Vagina (tissue), 2 donors: ENCODE data around the gene SERINC3. TPM values are rescaled to one million over a fixed set of nuclear protein-coding genes. Genes with fewer than 3 reads are reported as not detected.

Source experiments
- DNase-seq, 2 donors: peaks; one replicate each; pipeline ENCODE4 v3.0.0-alpha.2; 2017; ENCODE audit errors: extremely low spot score in 2 of 2
- H3K27ac ChIP-seq: fragments of 200-600 bp; sonication (generic); one replicate; pipeline ENCODE4 v1.5.1; 2019
- H3K27me3 ChIP-seq: fragments of 200-600 bp; sonication (generic); one replicate; pipeline ENCODE4 v1.5.1; 2019
- H3K36me3 ChIP-seq, 2 donors: fragments of 200-600 bp; sonication (generic); one replicate each; pipeline ENCODE4 v1.5.1; 2017 to 2019
- H3K4me1 ChIP-seq: fragments of 200-600 bp; sonication (generic); one replicate; pipeline ENCODE4 v1.5.1; 2019
- H3K4me3 ChIP-seq, 2 donors: fragments of 200-600 bp; sonication (generic); 1 replicate in 1 of 2; 2 replicates in 1 of 2; pipeline ENCODE4 v1.5.1; 2016 to 2019
- H3K9me3 ChIP-seq: fragments of 200-600 bp; sonication (generic); one replicate; pipeline ENCODE4 v1.5.1; 2019
- CTCF ChIP-seq, 3 experiments: fragments of 450-650 bp in 2 of 3; fragments of 200-600 bp in 1 of 3; sonication (generic) in 1 of 3; IDR thresholded peaks; one replicate each; pipeline ENCODE4 v1.5.1; 2017 to 2019; ENCODE audit warnings: antibody characterized with exemption in 3 of 3, mild to moderate bottlenecking in 2 of 3, moderate library complexity in 2 of 3
- POLR2A ChIP-seq, 2 donors: fragments of 450-650 bp; IDR thresholded peaks; one replicate each; pipeline ENCODE4 v1.6.1; 2017; ENCODE audit warnings: antibody characterized with exemption in 2 of 2, mild to moderate bottlenecking in 2 of 2, moderate library complexity in 2 of 2
- POLR2AphosphoS5 ChIP-seq, 2 donors: sonication (generic); formaldehyde crosslinking; IDR thresholded peaks; one replicate each; pipeline ENCODE4 v1.9.0; 2017; ENCODE audit warnings: antibody characterized with exemption in 2 of 2, mild to moderate bottlenecking in 2 of 2, low read depth in 1 of 2; ENCODE audit not compliant: insufficient read depth in 1 of 2
- intact Hi-C: fragments of 100-400 bp; cut with DNase I; formaldehyde crosslinking; loops from one replicate; pipeline ENCODE4 v1.15.1; 2023
- total RNA-seq: library from RNA; depleted of rRNA; stranded (reverse); fragments of >200 nt; gene quantifications from one replicate; pipeline ENCODE4 v1.2.3, GENCODE V29; 2016

The SERINC3 gene
- total RNA-seq = 77.3 TPM

DNA sequence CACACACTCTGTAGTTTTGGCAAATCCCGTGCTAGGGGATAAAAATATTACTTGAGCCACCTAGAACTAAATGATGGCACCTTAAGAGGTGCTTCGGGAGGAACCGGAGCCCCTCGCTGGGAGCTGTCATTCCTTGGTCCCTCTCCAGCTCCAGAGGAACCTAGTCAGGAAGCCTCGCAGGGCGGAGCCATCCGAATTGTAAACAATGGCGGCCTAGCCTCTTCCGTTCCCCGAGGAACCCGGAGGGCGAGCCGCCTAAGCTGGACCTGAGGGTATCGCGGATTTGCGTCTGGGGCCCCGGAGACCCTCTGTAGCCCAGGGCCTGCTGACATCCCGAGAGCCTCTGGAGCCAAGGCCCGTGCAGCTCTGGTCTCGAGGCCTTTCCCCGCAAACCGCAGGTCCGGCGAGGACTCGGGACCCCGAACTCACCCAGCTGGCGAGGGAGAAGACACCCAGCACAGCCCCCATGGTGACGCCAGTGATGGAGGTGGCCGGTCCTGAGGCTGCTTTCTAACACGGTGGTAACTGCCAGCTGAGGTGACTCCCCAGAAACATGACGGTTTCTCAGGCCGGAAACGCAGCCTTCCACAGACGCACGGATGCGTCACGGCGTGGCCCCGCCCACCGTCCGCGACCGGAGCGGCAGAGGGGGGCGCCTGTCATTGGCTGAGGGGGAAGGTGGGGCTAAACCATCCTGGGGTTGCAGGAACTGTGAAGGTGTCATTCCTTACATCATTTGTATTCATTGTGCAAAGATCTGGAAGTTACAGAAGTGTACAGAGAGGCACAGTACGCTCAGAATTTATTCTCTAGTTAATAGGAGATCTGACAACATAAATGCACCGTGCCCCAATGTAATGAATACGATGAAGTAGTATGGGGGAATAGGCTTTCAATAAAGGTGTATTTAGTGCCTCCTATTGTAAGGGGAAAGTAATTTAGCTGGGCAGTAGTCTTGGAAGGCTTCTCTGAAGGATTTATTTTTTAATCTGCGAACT is at the start of gene SERINC3:
Gene SERINC3 (minus strand): TSS at position 587 of the 998 bp plus-strand sequence. CDS start 119 bp downstream, at position 468.
- H3K4me1 ChIP-seq = peaks cover 51% of the 10 kb centered on the region
- intact Hi-C loops = no loop called here

DNA sequence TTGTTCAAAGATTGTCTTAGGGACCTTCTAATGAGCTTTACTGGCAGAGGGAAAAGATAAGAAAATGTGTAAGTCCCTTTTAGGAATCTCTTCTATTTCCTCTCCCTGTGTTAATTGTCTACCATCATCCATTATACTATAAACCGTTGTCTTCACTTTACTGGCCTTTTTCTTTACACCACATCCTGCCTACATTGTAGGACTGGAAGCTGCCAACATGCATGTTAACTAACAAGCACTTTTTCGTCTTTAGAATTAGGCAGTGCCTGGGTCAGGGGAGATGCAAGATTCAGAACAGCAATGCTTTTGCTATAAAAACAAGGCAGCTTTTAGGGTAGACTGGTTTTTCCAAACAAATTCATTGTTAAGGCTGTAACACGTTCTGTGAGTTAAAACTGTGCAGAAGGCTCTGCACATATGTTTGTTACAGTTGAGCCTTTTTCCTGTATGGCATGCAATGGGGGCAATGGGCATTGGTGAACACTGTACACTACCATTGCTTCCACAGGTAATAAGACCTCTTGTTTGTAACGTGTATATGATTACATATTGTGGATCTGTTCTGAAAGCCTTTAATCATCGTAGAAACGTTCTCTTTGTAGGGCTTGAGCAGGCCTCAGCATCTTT is 49.6 kb upstream of the SERINC3 start:
- H3K27me3 ChIP-seq = no peaks in the 10 kb centered on the region
- intact Hi-C loops = no loop called here
- no peaks in the 10 kb centered on the region for H3K36me3 ChIP-seq
- peak overlapping the region; percentile 90 for H3K27ac ChIP-seq
- H3K9me3 ChIP-seq = no peaks in the 10 kb centered on the region
- H3K4me3 ChIP-seq = no peak overlapping the region
- peaks cover 30% of the 10 kb centered on the region for H3K4me1 ChIP-seq
- DNase-seq = no peak
- TF ChIP-seq CTCF (IDR thresholded peaks at IDR 0.05) (no peak), POLR2AphosphoS5 (IDR thresholded peaks at IDR 0.05; ENCODE audit: insufficient read depth in 1 of 2, low read depth in 1 of 2) (no peak), POLR2A (IDR thresholded peaks at IDR 0.05) (no peak)

More for the DNA sequence above, at the start of gene SERINC3:
- H3K27me3 ChIP-seq = no peaks in the 10 kb centered on the region
- peak within 1 kb of the TSS; percentile 100 for H3K27ac ChIP-seq
- DNase-seq = peak; percentile 97 to 98
- H3K9me3 ChIP-seq = no peaks in the 10 kb centered on the region
- peak in 1 of 2 donors; percentile 86 for TF ChIP-seq POLR2A (IDR thresholded peaks at IDR 0.05)
- TF ChIP-seq POLR2AphosphoS5 (IDR thresholded peaks at IDR 0.05; ENCODE audit: insufficient read depth in 1 of 2, low read depth in 1 of 2) = peak; percentile 97 to 99
- no peak for TF ChIP-seq CTCF (IDR thresholded peaks at IDR 0.05)
- peak within 1 kb of the TSS; percentile 85 to 99 for H3K4me3 ChIP-seq
- no peaks in the 10 kb centered on the region for H3K36me3 ChIP-seq

GRCh38 chr20:44570367-44570766 is 48.5 kb upstream of the SERINC3 start:
- Histone ChIP-seq H3K4me1 (peaks cover 25% of the 10 kb centered on the region), H3K36me3 (no peaks in the 10 kb centered on the region), H3K4me3 (no peak overlapping the region), H3K9me3 (no peaks in the 10 kb centered on the region), H3K27ac (no peak overlapping the region), H3K27me3 (no peaks in the 10 kb centered on the region)
- no peak for DNase-seq
- TF ChIP-seq POLR2A (IDR thresholded peaks at IDR 0.05) = no peak
- TF ChIP-seq POLR2AphosphoS5 (IDR thresholded peaks at IDR 0.05; ENCODE audit: insufficient read depth in 1 of 2, low read depth in 1 of 2) = no peak
- TF ChIP-seq CTCF (IDR thresholded peaks at IDR 0.05) = no peak
- intact Hi-C loops = no loop called here

GRCh38 chr20:44566811-44567210 is 44.9 kb upstream of the SERINC3 start:
- H3K36me3 ChIP-seq = no peaks in the 10 kb centered on the region
- no peak overlapping the region for H3K27ac ChIP-seq
- no peak for TF ChIP-seq POLR2AphosphoS5 (IDR thresholded peaks at IDR 0.05; ENCODE audit: insufficient read depth in 1 of 2, low read depth in 1 of 2)
- no peak for TF ChIP-seq POLR2A (IDR thresholded peaks at IDR 0.05)
- TF ChIP-seq CTCF (IDR thresholded peaks at IDR 0.05) = no peak
- no peak for DNase-seq
- H3K9me3 ChIP-seq = no peaks in the 10 kb centered on the region
- H3K4me1 ChIP-seq = peaks cover 12% of the 10 kb centered on the region
- intact Hi-C loops = no loop called here
- no peaks in the 10 kb centered on the region for H3K27me3 ChIP-seq
- no peak overlapping the region for H3K4me3 ChIP-seq
